Peyer's patch (tissue), 4 donors: Measurements from ENCODE around the gene SH3RF1.

Source experiments
- CTCF ChIP-seq, 6 experiments: fragments of 450-650 bp in 4 of 6; fragments of 200-600 bp in 2 of 6; sonication (generic) in 1 of 6; IDR thresholded peaks; one replicate each; pipeline ENCODE4 v1.5.1; 2017 to 2019; ENCODE audit warnings: antibody characterized with exemption in 6 of 6, mild to moderate bottlenecking in 3 of 6, moderate library complexity in 1 of 6
- POLR2A ChIP-seq, 2 donors: fragments of 450-650 bp; IDR thresholded peaks; one replicate each; pipeline ENCODE4 v1.5.1; 2017; ENCODE audit warnings: antibody characterized with exemption in 2 of 2, mild to moderate bottlenecking in 2 of 2, moderate library complexity in 2 of 2

- TF ChIP-seq CTCF (IDR thresholded peaks at IDR 0.05) = no peak
- no peak for TF ChIP-seq POLR2A (IDR thresholded peaks at IDR 0.05)
Measured at GRCh38 chr4:169094656-169095231, 176.0 kb downstream of the SH3RF1 start.
